H9 (cell line): ENCODE data around the gene SAMD8. TPM values are rescaled to one million over a fixed set of nuclear protein-coding genes. Genes with fewer than 3 reads are reported as not detected.

Source experiments
- DNase-seq: peaks from one replicate; pipeline ENCODE4 v3.0.0-alpha.2; 2017
- H2AFZ ChIP-seq: one replicate; pipeline ENCODE4 v1.6.1; 2013; ENCODE audit warnings: mild to moderate bottlenecking, low read length, control low read depth, moderate library complexity
- H2AK5ac ChIP-seq: 2 replicates; pipeline ENCODE4 v1.6.1; 2013; ENCODE audit warnings: low read length, control low read depth, mixed read lengths; ENCODE audit not compliant: insufficient read length
- H2BK120ac ChIP-seq: one replicate; pipeline ENCODE4 v1.6.1; 2013; ENCODE audit warnings: low read depth, mild to moderate bottlenecking, low read length, control low read depth, inconsistent platforms; ENCODE audit not compliant: poor library complexity, severe bottlenecking
- H2BK12ac ChIP-seq: 2 replicates; pipeline ENCODE4 v1.6.1; 2013; ENCODE audit warnings: low read length, control low read depth, mixed read lengths, low read depth; ENCODE audit not compliant: insufficient read length
- H2BK15ac ChIP-seq: 2 replicates; pipeline ENCODE4 v1.6.1; 2013; ENCODE audit warnings: low read depth, low read length, control low read depth
- H2BK20ac ChIP-seq: one replicate; pipeline ENCODE4 v1.6.1; 2013; ENCODE audit warnings: low read depth, mild to moderate bottlenecking, low read length, control low read depth, inconsistent platforms; ENCODE audit not compliant: poor library complexity, severe bottlenecking
- H2BK5ac ChIP-seq: 2 replicates; pipeline ENCODE4 v1.6.1; 2013; ENCODE audit warnings: low read length, control low read depth, mixed read lengths; ENCODE audit not compliant: insufficient read length
- H3K14ac ChIP-seq: 2 replicates; pipeline ENCODE4 v1.6.1; 2013; ENCODE audit warnings: low read length, control low read depth; ENCODE audit not compliant: insufficient read depth
- H3K18ac ChIP-seq: 2 replicates; pipeline ENCODE4 v1.6.1; 2013; ENCODE audit warnings: low read depth, mild to moderate bottlenecking, mixed read lengths, low read length, control low read depth; ENCODE audit not compliant: insufficient read length
- H3K23ac ChIP-seq: 2 replicates; pipeline ENCODE4 v1.6.1; 2013; ENCODE audit warnings: low read length, control low read depth, mixed read lengths, low read depth; ENCODE audit not compliant: insufficient read length
- H3K23me2 ChIP-seq: 2 replicates; pipeline ENCODE4 v1.6.1; 2013; ENCODE audit warnings: low read depth, mild to moderate bottlenecking, mixed read lengths, low read length, control low read depth; ENCODE audit not compliant: insufficient read length, poor library complexity, severe bottlenecking
- H3K27ac ChIP-seq: 2 replicates; pipeline ENCODE4 v1.5.1; 2013; ENCODE audit warnings: low read length, control low read depth, mixed read lengths, low read depth; ENCODE audit not compliant: insufficient read length
- H3K27me3 ChIP-seq: 2 replicates; pipeline ENCODE4 v1.6.1; 2013; ENCODE audit warnings: low read length, control low read depth, inconsistent platforms; ENCODE audit not compliant: insufficient read depth
- H3K4ac ChIP-seq: 2 replicates; pipeline ENCODE4 v1.6.1; 2013; ENCODE audit warnings: low read depth, mild to moderate bottlenecking, control low read depth, inconsistent platforms, low read length, moderate library complexity
- H3K4me1 ChIP-seq: 2 replicates; pipeline ENCODE4 v1.6.1; 2013; ENCODE audit warnings: low read length, control low read depth, inconsistent platforms; ENCODE audit not compliant: insufficient read depth
- H3K4me2 ChIP-seq: 2 replicates; pipeline ENCODE4 v1.6.1; 2013; ENCODE audit warnings: low read length, control low read depth, mixed read lengths; ENCODE audit not compliant: insufficient read length, insufficient read depth
- H3K56ac ChIP-seq: 2 replicates; pipeline ENCODE4 v1.6.1; 2013; ENCODE audit warnings: low read depth, mild to moderate bottlenecking, mixed read lengths, low read length, control low read depth; ENCODE audit not compliant: insufficient read length
- H3K79me1 ChIP-seq: 2 replicates; pipeline ENCODE4 v1.6.1; 2013; ENCODE audit warnings: low read depth, mild to moderate bottlenecking, moderate library complexity, low read length, control low read depth, inconsistent platforms; ENCODE audit not compliant: insufficient read depth, poor library complexity, severe bottlenecking
- H3K79me2 ChIP-seq: 2 replicates; pipeline ENCODE4 v1.6.1; 2013; ENCODE audit warnings: low read length, control low read depth, inconsistent platforms; ENCODE audit not compliant: insufficient read depth
- H3K9ac ChIP-seq: 2 replicates; pipeline ENCODE4 v1.6.1; 2013; ENCODE audit warnings: low read length, control low read depth, mixed read lengths; ENCODE audit not compliant: insufficient read length; ENCODE audit errors: extremely low read depth
- H3K9me3 ChIP-seq: one replicate; pipeline ENCODE4 v1.6.1; 2013; ENCODE audit warnings: low read depth, low read length, inconsistent platforms; ENCODE audit not compliant: control insufficient read depth
- H3T11ph ChIP-seq: one replicate; pipeline ENCODE4 v1.6.1; 2013; ENCODE audit warnings: mild to moderate bottlenecking, low read length, control low read depth, inconsistent platforms
- H4K20me1 ChIP-seq: one replicate; pipeline ENCODE4 v1.6.1; 2013; ENCODE audit not compliant: control insufficient read depth, insufficient read length, insufficient read depth
- H4K5ac ChIP-seq: 2 replicates; pipeline ENCODE4 v1.6.1; 2013; ENCODE audit warnings: low read depth, mild to moderate bottlenecking, mixed read lengths, low read length, control low read depth; ENCODE audit not compliant: insufficient read length
- H4K8ac ChIP-seq: replicated peaks from 2 replicates; pipeline ENCODE4 v1.6.1; 2013; ENCODE audit warnings: low read length, control low read depth, mixed read lengths, low read depth; ENCODE audit not compliant: insufficient read length
- H4K91ac ChIP-seq: 2 replicates; pipeline ENCODE4 v1.6.1; 2013; ENCODE audit warnings: low read depth, mild to moderate bottlenecking, moderate library complexity, mixed read lengths, low read length, control low read depth; ENCODE audit not compliant: insufficient read length
- H3K27ac Mint-ChIP-seq, 3 experiments: 2 replicates in 2 of 3; 3 replicates in 1 of 3; pipeline ENCODE4 v1.8.0; 2020 to 2021; ENCODE audit warnings: mixed read lengths in 3 of 3, mild to moderate bottlenecking in 1 of 3, moderate library complexity in 1 of 3
- H3K27me3 Mint-ChIP-seq: 2 replicates; pipeline ENCODE4 v1.8.0; 2021; ENCODE audit warnings: low read depth, mild to moderate bottlenecking, moderate library complexity, mixed read lengths
- H3K36me3 Mint-ChIP-seq, 3 experiments: 2 replicates in 2 of 3; 3 replicates in 1 of 3; pipeline ENCODE4 v1.8.0; 2020 to 2021; ENCODE audit warnings: low read depth in 3 of 3, mixed read lengths in 3 of 3; ENCODE audit not compliant: insufficient read depth in 1 of 3
- H3K4me1 Mint-ChIP-seq, 2 experiments: 2 replicates each; pipeline ENCODE4 v1.8.0; 2020; ENCODE audit warnings: mixed read lengths in 2 of 2
- H3K4me3 Mint-ChIP-seq, 2 experiments: 2 replicates in 1 of 2; 3 replicates in 1 of 2; pipeline ENCODE4 v1.8.0; 2020 to 2021; ENCODE audit warnings: mild to moderate bottlenecking in 2 of 2, mixed read lengths in 2 of 2, moderate library complexity in 1 of 2
- H3K9me3 Mint-ChIP-seq, 2 experiments: 2 replicates in 1 of 2; 3 replicates in 1 of 2; pipeline ENCODE4 v1.8.0; 2020; ENCODE audit warnings: mild to moderate bottlenecking in 2 of 2, mixed read lengths in 2 of 2, moderate library complexity in 1 of 2
- CTCF ChIP-seq: fragments of 200-600 bp; sonication (generic); conservative IDR thresholded peaks from 3 replicates; pipeline ENCODE4 v1.8.0; 2021; ENCODE audit warnings: antibody characterized with exemption, mild to moderate bottlenecking
- WGBS: extraction: QIAGEN DNeasy Blood & Tissue Kit; methylation state at CpG from one replicate; pipeline ENCODE4 v1.1.7; 2013; ENCODE audit warnings: missing lambda C conversion rate, low lambda C conversion rate, mixed read lengths; ENCODE audit not compliant: insufficient read length; ENCODE audit errors: extremely low coverage; 5-methylcytosine and 5-hydroxymethylcytosine counted together
- total RNA-seq: library from RNA; stranded (reverse); gene quantifications from 2 replicates; pipeline ENCODE4 v1.2.1, GENCODE V29; 2021

The SAMD8 gene
- total RNA-seq, 1 experiment from 2014 or later: 18.8 TPM

- H4K8ac ChIP-seq: no peak overlapping the region
- no CpG with 5 or more reads among the region's 10 CpGs for WGBS
- Mint-ChIP-seq H3K27ac (no peak overlapping the region), H3K36me3 (no peaks in the 10 kb centered on the region), H3K4me3 (no peak overlapping the region), H3K9me3 (no peaks in the 10 kb centered on the region; a peak in 1 of 5 replicates), H3K27me3 (no peaks in the 10 kb centered on the region), H3K4me1 (no peaks in the 10 kb centered on the region; a peak in 1 of 4 replicates)
- no peak for DNase-seq
- H3K4me1 ChIP-seq: no peaks in the 10 kb centered on the region
- H3K4me2 ChIP-seq: no peak overlapping the region
- H3K9ac ChIP-seq: no peak overlapping the region
- H3K18ac ChIP-seq: no peak overlapping the region
- no peak overlapping the region for H2BK5ac ChIP-seq
- H3K23me2 ChIP-seq: no peaks in the 10 kb centered on the region
- H3K79me2 ChIP-seq: no peaks in the 10 kb centered on the region
- TF ChIP-seq CTCF: no peak
- no peak overlapping the region for H2AFZ ChIP-seq
- H3T11ph ChIP-seq: no peak overlapping the region
- no peak overlapping the region for H2BK12ac ChIP-seq
- no peak overlapping the region for H4K91ac ChIP-seq
- H4K20me1 ChIP-seq: no peaks in the 10 kb centered on the region
- no peak overlapping the region for H2BK20ac ChIP-seq
- H2BK120ac ChIP-seq: no peak overlapping the region
- no peak overlapping the region for H4K5ac ChIP-seq
- H2AK5ac ChIP-seq: no peak overlapping the region
- no peak overlapping the region for H3K4ac ChIP-seq
- no peak overlapping the region for H3K23ac ChIP-seq
- no peaks in the 10 kb centered on the region for H3K27me3 ChIP-seq
- no peak overlapping the region for H2BK15ac ChIP-seq
- H3K14ac ChIP-seq: no peak overlapping the region
- H3K27ac ChIP-seq: no peak overlapping the region
- H3K56ac ChIP-seq: no peak overlapping the region
- no peaks in the 10 kb centered on the region for H3K79me1 ChIP-seq
- H3K9me3 ChIP-seq: no peaks in the 10 kb centered on the region
These were observed 17.0 kb upstream of the SAMD8 start for GRCh38 chr10:75094465-75094864.
